ENCODE measurements around the gene C9orf43.
"Not testable (repeated sequence)": the region's sequence is repeated elsewhere in the genome, so short reads cannot be mapped to it uniquely, and the experiment has no call there.

The C9orf43 gene

DNA sequence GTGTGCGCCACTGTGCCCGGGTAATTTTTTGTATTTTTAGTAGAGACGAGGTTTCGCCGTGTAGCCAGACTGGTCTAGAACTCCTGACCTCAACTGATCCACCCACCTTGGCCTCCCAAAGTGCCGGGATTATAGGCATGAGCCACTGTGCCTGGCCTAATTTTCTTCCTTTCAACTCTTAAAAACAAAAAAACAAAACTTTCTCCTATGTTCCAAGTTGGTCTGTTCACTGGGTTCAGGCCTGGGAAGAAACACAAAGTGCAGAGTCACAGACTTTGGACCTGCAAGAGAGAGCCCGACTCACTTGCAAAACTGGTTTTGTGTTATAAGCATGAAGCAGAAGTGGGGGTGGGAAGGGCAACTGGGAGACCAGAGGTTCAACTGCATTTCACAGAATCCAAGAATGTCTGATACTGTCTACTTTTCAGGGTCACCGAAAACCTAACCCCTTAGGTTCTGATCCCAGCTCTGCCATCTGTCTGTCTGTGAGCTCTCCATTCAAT lies 28.6 kb upstream of the C9orf43 start:
- no peak for DNase-seq (ENCODE audit: low read depth in 3 of 3)

DNA sequence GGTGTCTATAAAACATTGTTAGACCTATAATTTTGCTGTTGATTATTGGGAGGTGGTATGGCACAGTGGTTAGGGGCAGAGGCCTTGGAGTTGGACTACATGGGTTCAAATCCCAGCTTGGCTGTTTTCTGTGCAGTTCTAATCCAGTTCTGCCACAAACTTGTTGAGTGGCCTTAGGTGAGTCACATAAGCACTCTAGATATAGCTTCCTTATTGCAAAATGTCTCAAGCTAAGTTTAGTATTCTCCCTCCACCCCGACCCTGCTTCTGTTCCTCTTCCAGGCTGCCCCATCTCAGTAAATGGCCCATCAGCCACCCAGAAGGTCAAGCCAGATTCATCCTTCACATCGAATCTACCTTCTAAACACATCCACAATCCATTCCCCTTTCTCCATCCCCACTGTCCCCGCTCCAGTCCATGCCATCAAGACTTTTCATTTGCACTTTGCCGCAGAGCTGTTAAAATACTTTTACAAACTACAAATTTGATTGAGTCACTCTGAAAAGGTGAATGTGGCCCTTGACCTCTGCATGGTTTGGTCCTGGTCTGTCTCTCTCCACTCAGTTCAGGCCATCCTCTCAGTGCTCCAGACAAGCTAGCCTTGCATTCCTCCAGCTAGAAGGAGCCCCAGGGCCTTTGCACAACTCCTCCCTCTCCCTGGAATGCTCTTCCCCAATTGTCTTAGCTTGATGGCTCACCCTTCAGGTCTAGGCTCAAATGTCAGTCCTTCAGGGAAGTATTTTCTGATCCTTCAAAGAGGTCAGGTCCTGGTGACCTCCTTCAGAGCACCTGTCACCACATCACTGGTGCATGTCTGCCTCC lies 23.8 kb upstream of the C9orf43 start:
- no peak for DNase-seq (ENCODE audit: low read depth in 3 of 3)

DNA sequence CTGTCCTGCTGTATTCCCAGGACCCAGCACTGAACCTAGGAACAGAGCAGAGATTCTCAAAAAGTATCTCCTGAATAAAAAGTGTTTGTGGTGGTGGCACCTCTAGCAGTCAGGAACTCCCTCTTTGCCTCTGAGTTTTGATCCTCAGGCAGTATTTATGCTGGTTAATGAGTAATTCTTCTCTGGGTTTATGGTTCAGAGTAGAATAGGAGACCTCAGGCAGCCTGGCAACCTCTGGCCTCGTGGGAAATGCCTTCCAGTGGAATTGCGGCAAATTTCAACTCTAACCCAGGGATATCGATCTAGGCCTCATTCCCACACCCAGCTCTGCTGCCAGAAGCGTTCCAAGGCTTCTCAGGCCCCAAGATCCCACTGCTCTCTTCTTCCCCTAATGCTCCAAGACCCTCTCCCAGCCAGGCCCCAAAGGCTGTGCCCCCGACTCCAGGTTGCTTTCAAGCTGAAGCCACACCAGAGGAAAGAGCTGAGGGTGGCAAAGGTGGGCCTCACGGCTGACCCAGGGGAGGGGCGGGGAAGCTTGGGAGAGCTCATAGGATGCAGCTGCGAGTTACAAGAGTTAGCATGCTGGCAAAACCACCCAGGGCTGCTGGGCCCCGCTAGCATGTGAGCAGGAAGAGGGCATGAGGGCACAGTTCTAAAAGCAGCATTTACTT lies 22.9 kb upstream of the C9orf43 start:
- DNase-seq (ENCODE audit: low read depth in 3 of 3) = no peak

DNA sequence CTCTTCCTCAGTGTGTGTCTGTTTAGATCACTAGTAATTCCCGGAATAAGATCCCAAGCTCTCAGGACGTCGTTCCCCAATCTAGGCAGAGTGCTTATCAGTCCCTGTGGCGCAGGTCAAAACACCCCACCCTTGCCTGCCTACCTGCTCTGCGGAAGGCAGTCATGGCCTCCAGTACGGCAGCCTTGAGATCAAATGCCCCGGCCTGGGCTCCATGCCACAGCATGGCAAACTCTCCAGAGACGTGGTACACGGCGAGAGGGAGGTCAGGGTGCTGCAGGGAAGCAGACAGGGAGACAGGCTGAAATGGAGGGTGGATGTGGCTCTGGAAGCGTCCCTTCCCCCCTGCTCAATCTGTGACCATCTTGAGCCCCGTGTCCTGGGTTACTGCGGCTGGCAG lies 21.7 kb upstream of the C9orf43 start:
- DNase-seq (ENCODE audit: low read depth in 3 of 3) = no peak

DNA sequence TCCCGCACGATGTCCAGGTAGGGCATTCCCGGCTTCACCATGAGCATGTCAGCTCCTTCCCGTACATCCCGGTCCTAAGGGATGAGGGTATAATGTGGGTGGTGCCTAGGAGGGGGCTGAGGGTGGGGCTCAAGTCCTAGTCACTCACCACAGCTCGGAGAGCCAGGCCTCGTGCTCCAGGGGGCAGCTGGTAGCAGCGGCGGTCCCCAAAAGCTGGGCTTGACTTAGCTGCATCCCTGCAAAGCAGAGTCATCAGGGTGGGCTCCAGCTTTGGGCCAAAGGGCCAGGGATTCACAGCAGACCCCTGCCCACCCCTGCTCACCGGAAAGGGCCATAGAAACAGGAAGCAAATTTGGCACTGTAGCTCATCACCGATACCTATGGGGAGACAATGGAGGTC lies 21.1 kb upstream of the C9orf43 start:
- DNase-seq (ENCODE audit: low read depth in 3 of 3) = no peak

DNA sequence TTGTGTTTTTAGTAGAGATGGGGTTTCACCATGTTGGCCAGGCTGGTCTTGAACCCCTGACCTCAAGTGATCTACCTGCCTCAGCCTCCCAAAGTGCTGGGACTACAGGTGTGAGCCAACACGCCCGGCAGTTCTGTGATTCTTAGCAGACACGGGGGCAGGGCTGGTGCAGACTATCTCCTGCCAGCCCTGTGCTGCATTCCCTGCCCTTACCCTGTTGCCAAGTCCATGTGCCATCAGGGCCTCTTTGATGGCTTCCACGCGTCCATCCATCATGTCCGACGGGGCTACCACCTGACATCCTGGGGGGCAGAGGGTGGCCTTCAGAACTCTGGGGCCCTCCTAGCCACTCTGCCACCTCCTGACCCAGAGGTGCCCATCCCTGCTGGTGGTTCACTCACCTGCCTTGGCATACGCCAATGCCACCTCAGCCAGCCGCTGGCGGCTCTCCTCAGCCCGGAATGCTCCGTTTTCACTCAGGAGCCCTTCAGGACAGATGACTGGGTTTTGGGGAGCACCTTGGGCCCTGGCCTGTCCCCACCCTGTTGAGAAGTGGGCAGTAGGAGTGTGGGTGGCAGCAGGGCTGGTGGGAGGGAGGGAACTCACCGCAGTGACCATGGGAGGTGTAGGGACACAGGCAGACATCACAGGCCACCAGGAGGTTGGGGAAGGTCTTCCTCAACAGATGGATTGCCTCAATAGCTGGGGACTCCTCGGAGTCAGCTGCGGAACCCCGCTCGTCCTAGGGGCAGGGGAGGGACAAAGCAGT lies 20.2 kb upstream of the C9orf43 start:
- DNase-seq (ENCODE audit: low read depth in 3 of 3) = no peak

DNA sequence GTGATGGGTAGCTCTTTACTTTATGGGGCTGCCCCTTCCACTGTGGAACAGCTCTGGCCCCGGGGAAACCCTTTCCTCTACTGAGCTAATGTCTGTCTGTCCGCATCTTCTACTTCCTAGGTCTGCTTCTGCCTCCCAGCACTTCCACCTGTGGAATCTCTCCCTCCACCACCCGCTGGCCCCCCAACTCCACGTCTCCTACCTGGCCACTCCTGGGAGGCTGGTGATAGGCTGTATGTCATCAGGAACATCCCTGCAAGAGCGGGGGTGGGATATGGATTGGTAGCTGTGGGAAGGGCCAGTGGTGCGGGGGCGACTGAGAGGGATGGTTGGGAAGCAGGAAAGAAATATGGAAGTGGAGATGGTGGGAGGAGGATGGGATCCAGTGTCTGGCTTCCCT lies 18.6 kb upstream of the C9orf43 start:
- DNase-seq (ENCODE audit: low read depth in 3 of 3) = no peak

DNA sequence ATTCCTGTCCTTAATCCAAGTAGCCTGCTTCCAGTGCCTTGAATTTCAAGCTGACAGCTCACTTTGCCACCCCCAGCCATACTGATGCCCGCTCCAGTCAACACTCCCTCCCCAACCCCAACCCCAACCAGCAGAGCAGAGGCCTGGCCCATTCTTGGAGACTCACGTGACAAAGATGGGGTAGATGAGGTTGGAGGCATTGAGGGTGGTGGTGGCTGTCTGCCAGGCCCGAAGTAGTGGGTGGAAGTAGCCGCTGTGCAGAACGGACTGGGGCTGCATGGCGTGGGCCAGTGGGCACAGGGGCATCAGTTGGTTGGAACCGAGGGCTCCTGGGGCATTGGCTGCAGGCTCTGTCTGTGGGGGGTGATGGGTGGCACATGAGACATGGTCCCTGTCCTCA lies 17.3 kb upstream of the C9orf43 start:
- DNase-seq (ENCODE audit: low read depth in 3 of 3) = no peak

DNA sequence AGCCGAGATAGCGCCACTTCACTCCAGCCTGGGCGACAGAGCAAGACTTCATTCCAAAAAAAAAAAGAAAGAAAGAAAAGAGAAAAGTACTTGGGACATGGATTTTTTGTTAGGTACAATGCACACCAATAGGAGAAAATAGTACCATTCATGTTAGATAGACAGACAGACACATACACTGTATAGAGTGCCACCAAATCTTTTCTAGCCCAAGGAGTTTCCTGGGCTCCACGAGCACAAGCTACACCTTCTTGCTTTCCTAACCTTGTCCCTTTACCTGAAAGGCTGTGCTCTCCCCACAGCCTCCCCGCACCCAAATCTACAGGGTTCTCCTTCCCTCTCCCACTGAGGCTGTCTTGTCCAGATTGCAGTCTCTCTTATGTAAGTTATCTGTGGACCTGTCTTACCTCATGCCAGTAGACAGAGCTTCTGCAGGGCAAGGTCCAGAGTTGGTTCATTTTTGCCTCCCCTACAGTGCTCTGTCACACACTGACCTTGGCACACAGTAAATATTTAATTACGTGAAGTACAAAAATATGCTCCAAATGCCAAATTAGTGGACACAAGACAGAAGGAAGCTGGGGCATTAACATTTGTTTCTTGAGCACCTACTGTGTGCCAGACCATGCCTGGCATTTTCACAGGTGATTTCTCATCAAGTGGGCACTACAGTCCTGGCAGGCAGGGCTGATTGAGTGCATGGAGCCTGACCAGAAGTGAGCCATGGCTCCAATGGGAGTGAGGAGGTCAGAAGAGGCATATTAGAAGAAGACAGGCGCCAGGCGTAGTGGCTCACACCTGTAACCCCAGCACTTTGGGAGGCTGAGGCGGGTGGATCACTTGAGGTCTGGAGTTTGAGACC lies 15.3 kb upstream of the C9orf43 start:
- DNase-seq (ENCODE audit: low read depth in 3 of 3) = no peak

DNA sequence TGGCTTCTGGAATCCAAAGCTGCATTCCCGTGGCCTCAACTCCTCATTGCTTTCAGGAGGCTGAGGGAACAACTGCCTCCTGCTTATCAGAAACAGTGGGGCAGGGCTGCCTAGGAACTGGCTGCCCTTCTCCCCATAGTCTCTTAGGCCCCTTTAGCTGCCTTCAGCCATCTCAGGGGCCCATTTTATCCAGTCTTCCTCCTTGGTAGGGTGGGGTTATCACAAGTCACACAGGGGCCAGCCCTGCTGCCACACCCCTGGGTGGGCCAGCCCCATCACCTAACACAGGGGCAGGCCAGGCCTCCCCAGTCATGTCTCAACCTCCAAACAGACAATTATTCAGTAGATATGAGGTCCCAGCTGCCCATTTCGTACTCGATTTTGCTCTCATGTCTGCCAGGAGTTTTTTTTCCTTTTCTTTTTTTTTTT lies 13.3 kb upstream of the C9orf43 start:
- DNase-seq (ENCODE audit: low read depth in 3 of 3) = no peak

DNA sequence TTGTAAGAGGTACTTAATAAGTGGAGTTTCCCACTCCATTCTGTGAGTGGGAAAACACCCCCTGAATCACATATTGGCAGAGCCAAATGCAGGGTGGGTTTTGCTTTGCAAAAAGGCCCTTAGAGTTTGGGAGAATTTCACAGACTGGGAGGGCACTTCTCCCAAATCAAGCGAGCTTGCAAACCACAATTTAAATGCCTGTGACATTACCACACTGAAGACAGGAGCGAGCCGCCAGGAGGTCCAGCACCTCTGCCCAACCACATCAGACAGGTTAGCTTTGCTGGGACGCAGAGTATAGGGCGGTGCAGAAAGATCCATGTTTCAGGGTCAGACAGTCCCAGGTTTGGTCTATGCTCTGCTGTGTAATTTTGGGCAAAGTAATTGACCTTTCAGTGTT lies 11.8 kb upstream of the C9orf43 start:
- DNase-seq (ENCODE audit: low read depth in 3 of 3) = no peak

DNA sequence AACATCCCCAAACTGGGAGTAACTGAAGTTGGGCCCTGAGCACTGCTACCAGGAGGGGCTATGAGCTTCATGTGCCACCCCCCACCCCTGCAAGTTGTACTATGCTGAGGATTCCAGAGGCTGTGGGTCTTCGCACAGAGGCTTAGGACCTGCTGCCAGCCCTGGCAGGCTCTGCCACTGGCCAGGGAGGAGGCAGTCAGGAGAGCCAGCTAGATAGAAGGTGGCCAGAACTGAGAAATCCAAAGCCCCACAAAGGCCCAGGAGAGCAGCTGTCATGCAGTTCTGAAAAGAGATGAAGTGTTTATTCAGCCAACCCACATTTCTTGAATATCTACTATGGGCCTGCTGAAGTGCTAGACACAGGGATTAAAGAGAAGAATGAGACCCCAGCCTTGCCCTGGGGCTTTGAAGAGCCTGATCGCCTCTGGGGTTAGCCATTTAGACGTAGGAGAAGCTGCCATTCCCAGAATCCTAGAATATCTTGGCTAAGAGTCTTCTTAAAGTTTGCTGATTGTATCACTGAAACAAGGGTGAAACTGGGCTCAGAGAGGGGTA lies 10.8 kb upstream of the C9orf43 start:
- no peak for DNase-seq (ENCODE audit: low read depth in 3 of 3)

DNA sequence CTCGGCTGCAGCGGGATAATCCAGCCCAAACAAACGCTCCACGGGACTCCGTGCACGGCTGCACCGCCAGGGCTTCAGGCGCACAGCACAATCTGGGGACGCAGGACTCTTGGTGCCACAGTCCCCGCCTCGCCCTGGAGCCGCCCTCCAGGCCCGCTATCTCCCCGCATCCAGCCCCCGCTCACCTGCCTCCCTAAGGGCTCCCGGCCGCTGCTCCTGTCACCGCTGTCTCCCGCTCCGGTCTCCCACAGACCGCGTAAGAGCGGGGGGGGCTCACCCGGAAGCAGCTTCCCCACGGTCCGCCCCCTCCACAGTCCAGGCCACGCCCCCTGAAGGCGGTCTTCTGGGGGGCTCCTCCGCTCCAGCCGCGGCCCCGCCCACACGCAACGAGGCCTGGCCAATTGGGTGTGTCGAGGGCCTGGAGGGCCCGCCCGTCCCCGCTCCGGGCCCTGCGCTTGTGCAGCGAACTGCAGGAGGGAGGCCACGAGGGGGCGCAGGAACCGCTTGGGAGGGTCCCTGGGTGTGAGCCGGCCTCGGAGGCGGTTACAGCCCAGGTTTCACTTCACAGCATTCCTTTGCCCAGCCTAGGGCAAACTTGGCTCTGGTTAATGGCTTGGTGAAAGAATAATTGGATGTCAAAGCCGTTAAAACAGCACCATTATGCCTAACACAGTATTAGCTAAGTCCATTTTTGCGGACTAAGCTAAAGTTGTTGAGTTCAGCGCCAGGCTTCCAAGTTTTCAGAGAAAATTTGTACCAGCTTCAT lies 9.3 kb upstream of the C9orf43 start, which contains the start of gene ALAD:
ALAD (minus strand) TSS at position 258 of the 766 bp plus-strand sequence. CDS start 7,725 bp downstream, outside the sequence.
- peak; percentile 99 for DNase-seq (ENCODE audit: low read depth in 3 of 3)

DNA sequence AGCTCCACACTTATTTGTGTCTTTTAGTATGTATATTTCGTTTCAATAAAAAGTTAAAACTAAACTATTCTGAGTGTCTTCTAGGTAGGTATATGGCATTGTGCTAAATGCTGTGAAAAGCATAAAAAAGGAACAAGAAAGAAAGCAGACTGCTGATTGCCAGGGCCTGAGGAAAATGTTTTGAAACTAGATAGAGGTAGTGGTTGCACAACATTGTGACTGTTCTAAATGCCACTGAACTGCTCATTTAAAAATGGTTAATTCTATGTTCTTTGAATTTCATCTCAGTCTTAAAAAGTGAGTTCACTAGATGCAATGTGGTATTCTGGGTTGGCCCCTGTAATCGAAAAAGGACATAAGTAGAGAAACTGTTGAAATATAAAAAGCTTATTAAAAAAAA lies 6.9 kb upstream of the C9orf43 start:
- DNase-seq (ENCODE audit: low read depth in 3 of 3) = no peak

DNA sequence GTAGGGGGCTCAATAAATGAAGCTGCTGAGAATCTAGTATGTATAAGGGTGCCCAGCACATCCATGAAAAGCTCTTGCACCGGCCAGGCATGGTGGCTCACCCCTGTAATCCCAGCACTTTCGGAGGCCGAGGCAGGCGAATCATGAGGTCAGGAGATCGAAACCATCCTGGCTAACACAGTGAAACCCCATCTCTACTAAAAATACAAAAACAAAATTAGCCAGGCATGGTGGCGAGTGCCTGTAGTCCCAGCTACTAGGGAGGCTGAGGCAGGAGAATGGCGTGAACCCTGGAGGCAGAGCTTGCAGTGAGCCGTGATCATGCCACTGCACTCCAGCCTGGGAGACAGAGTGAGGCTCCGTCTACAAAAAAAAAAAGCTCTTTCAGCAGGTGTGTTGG lies 4.2 kb upstream of the C9orf43 start:
- DNase-seq (ENCODE audit: low read depth in 3 of 3) = not testable (repeated sequence)

DNA sequence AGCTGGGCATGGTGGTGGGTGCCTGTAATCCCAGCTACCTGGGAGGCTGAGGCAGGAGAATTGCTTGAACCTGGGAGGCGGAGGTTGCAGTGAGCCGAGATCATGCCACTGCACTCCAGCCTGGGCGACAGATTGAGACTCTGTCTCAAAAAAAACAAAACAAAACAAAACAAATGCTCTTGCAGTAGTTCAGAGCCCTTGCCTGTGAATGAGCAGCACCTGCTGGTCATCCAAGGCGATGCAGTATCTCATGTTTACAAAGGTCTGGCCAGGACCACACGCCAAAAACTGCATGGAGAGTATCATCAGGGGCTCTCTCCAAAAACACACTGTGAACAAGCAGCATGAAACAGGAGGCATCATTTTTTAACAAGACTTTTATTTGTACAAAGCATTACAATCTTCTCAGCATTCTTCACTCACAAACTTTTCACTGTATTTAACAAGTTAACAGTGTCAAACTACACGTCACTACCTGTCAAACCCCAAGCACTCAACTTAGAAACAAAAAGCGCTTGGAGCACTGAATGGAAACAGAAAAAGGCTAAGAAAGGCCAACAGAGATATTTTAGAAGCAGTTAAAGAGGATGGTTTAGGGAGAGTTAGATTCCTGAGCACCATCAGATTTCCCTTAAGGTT lies 3.6 kb upstream of the C9orf43 start:
- peak in 2 of 3 experiments; percentile 18 to 26 for DNase-seq (ENCODE audit: low read depth in 3 of 3)

DNA sequence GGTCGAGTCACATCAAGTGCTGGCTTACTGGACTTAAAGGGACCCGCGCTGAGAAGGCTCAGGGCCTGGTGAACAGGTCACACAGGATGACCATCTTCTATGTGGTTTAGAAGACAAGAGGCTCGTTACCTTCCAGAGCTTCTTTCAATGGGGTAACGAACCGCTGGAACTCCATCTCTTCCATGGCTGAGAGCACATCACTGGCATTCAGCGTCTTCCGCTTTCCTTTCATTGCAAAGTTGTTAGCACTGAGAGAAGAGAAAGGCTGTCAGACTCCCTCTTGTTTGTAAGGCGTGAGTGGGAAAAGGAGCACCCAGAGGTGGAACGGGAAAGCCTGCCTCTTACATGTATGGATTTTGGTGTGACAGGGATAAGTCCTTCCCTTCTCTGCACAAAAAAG lies 1.1 kb upstream of the C9orf43 start:
- DNase-seq (ENCODE audit: low read depth in 3 of 3) = no peak

DNA sequence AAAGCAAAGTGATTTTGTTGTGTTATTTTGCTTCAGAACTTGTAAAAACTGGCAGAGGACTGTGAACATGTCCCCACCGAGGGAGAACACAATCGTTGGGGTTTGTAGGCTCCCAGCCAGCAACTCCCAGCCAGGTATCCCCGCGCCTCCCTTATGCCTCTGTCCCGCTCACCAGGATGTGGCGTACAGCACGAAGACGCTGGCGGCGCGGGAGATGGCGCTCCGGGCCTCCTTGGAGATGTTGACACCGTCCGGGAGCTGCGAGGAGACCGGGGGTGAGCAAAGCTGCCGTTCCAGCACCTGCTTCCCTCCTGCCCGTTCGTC lies 702 bp upstream of the C9orf43 start:
- no peak for DNase-seq (ENCODE audit: low read depth in 3 of 3)

DNA sequence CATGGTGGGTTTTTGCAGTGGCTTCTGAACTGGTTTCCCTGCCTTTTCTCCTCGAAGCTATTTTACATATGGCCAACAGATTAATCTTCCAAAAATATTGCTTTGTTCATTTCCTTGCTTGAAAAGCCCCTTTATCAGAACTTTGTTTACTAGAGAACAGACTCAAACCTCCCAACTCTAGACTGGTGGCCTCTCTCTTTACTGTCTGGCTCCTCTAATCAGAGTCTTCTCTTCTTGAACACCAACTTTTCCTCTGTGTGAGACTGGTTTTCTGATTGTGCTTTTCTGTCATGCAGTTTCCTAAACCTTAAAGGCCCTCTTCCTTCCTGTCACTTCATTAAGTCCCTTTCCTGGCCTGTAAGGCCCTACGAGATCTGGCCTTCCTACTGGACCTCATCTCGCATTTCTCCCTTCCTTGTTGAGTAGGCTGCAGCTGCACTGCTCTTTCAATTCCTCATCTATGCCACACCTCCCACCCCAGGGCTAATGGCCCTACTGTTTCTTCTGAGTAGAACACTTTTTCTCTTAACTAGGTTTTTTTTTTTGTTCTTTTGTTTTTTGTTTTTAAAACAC lies 5.7 kb downstream of the C9orf43 start:
- no peak for DNase-seq (ENCODE audit: low read depth in 3 of 3)

DNA sequence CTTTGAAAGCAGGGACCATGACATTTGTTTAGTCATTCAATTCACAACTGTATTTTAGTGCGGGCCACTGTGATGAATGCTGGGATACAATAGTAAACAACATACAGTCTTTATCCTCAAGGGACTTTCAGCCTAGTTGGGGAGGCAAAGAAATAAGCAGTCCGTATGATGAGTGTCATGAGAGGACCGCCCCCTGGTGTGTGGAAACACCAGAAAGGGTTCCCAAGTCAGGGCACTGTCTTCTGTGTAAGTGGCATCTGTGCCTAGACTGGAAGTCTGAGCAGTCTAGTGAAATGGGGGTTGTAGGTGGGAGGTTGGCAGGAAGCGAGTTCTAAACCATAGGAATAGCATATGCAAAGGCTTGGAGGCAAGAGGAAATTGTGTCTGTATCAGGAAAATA lies 6.8 kb downstream of the C9orf43 start:
- DNase-seq (ENCODE audit: low read depth in 3 of 3) = no peak
